ENCODE measurements around the gene ARHGEF17. TPM values are rescaled to one million over a fixed set of nuclear protein-coding genes. Genes with fewer than 3 reads are reported as not detected.
A peak's percentile ranks its signal among the peaks of the same experiment; 100 is the strongest.

ARHGEF17 gene
- total RNA-seq, 6 experiments from 2014 or later = 4.6 to 7.3 (median 5.4) TPM

DNA sequence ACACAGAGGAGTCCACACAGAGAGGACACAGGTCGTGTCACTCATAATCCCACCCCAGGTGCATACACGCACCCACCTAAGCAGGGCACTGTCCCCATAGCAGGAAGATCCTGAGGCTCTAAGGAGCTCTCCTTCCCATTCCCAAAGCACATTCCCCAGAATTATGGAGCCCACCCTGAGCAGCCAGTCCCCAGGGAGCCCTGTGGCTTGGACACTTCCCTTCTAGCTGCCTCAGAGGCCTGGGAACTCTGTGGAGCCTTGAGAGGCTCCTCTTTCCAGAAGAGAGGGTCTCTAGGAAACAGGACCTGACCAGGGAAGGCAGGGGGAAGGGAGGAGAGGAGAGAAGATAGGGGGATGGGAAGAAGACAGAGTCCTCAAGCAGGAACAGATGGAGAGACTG, 29.8 kb downstream of the ARHGEF17 start:
- ATAC-seq (no peak), DNase-seq (no peak)
- Histone ChIP-seq H3K36me3 (no peaks in the 10 kb centered on the region), H3K27ac (no peak overlapping the region), H3K27me3 (no peaks in the 10 kb centered on the region), H3K9me3 (no peaks in the 10 kb centered on the region), H3K4me3 (no peak overlapping the region), H3K4me1 (peaks cover 0 to 7% (median 0%) of the 10 kb centered on the region in 4 donors)
- WGBS (ENCODE audit: insufficient coverage, low coverage, low lambda C conversion rate, missing lambda C conversion rate) = no CpG with 5 or more reads among the region's 2 CpGs
- no peak for TF ChIP-seq POLR2A (IDR thresholded peaks at IDR 0.05)
- intact Hi-C loops (cut with DNase I) = no loop called here

DNA sequence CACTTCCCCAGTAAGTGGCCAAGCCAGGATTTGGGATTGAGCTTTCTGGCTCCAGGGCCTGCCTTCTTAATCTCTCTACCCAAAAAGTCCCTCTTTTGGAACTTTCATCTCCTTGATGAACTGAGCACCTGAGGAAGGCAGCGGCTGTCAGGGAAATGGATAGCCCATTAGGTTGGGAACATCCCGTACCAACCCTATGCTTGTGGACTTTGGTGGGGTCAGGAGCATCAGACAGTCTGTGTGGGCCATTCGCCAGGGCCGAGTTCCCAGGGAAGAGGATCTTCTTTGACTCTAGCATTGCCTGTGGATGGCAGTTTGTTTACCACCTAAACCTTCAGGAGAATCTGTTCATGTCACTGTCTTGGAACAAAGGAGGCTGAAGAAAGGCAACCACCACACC, 30.2 kb downstream of the ARHGEF17 start:
- intact Hi-C loops (cut with DNase I) = no loop called here
- Histone ChIP-seq H3K9me3 (no peaks in the 10 kb centered on the region), H3K4me1 (peaks cover 0 to 11% (median 0%) of the 10 kb centered on the region in 4 donors), H3K27me3 (no peaks in the 10 kb centered on the region), H3K36me3 (no peaks in the 10 kb centered on the region), H3K27ac (no peak overlapping the region), H3K4me3 (no peak overlapping the region)
- no CpG with 5 or more reads among the region's 4 CpGs for WGBS (ENCODE audit: insufficient coverage, low coverage, low lambda C conversion rate, missing lambda C conversion rate)
- DNase-seq (no peak), ATAC-seq (no peak)
- TF ChIP-seq POLR2A (IDR thresholded peaks at IDR 0.05) = no peak
- TF ChIP-seq, protein P1, sequence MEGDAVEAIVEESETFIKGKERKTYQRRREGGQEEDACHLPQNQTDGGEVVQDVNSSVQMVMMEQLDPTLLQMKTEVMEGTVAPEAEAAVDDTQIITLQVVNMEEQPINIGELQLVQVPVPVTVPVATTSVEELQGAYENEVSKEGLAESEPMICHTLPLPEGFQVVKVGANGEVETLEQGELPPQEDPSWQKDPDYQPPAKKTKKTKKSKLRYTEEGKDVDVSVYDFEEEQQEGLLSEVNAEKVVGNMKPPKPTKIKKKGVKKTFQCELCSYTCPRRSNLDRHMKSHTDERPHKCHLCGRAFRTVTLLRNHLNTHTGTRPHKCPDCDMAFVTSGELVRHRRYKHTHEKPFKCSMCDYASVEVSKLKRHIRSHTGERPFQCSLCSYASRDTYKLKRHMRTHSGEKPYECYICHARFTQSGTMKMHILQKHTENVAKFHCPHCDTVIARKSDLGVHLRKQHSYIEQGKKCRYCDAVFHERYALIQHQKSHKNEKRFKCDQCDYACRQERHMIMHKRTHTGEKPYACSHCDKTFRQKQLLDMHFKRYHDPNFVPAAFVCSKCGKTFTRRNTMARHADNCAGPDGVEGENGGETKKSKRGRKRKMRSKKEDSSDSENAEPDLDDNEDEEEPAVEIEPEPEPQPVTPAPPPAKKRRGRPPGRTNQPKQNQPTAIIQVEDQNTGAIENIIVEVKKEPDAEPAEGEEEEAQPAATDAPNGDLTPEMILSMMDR (IDR thresholded peaks at IDR 0.05) = no peak

DNA sequence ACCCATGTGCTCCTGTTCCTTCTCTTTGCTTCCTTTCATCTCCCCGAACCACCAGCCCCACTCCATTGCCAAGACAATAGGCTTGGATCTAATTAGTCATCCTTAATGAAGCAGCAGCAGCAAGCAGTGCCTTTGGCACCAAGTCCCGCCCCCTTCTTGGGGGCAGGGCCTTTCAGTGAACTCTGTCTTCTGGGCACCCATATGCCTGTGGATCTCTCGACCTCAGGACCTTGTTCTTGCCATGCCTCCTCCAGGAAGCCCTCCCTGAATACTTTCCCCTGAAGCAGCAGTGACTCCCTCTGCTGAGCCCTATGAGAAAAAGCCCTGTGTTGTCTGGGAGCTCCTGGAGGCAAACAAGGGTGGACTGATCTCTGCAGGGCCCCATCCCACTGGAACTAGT, 32.1 kb downstream of the ARHGEF17 start:
- intact Hi-C loops (cut with DNase I) = no loop called here

DNA sequence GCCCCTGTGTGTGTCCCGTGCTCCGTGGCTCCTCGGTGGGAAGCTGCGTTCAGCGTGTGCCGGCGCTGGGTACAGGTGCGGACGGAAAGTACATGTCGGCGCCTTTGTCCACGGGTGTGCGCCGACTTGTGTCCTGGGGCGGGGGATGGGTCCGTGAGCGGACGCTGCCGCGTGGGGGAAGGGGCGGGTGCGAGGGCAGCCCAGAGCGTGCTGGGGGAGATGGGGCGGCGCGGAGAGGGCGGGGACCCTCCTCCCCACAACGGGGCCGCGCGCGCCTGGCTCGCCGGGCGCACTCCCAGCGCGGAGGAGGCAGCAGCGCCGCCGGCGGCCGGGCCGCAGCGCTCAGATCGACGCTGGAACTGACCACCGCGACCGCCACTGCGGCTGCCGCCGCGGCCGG, 34.6 kb downstream of the ARHGEF17 start:
- no peak overlapping the region for H3K27ac ChIP-seq
- intact Hi-C loops (cut with DNase I) = no loop called here
- no peaks in the 10 kb centered on the region for H3K27me3 ChIP-seq
- H3K4me3 ChIP-seq = peak overlapping the region in 1 of 3 donors; percentile 38
- no peaks in the 10 kb centered on the region for H3K36me3 ChIP-seq
- peaks cover 0 to 11% (median 0%) of the 10 kb centered on the region in 4 donors for H3K4me1 ChIP-seq
- no peak for TF ChIP-seq POLR2A (IDR thresholded peaks at IDR 0.05)
- TF ChIP-seq, protein P1 (IDR thresholded peaks at IDR 0.05) = no peak
- no peak for DNase-seq
- 23% methylated on average over 2 of the region's 54 CpGs for WGBS (ENCODE audit: insufficient coverage, low coverage, low lambda C conversion rate, missing lambda C conversion rate)
- peak; percentile 4 to 42 (median 22) for ATAC-seq
- H3K9me3 ChIP-seq = no peaks in the 10 kb centered on the region

More for the DNA sequence above, 32.1 kb downstream of the ARHGEF17 start:
- H3K4me1 ChIP-seq = peaks cover 0 to 11% (median 0%) of the 10 kb centered on the region in 4 donors
- no peaks in the 10 kb centered on the region for H3K9me3 ChIP-seq
- H3K4me3 ChIP-seq = no peak overlapping the region
- H3K27me3 ChIP-seq = no peaks in the 10 kb centered on the region
- ATAC-seq (no peak), DNase-seq (no peak)
- H3K36me3 ChIP-seq = no peaks in the 10 kb centered on the region
- no peak overlapping the region for H3K27ac ChIP-seq
- TF ChIP-seq POLR2A (IDR thresholded peaks at IDR 0.05) = no peak
- TF ChIP-seq, protein P1 (IDR thresholded peaks at IDR 0.05) = no peak
- 58% methylated on average over 2 of the region's 3 CpGs for WGBS (ENCODE audit: insufficient coverage, low coverage, low lambda C conversion rate, missing lambda C conversion rate)

DNA sequence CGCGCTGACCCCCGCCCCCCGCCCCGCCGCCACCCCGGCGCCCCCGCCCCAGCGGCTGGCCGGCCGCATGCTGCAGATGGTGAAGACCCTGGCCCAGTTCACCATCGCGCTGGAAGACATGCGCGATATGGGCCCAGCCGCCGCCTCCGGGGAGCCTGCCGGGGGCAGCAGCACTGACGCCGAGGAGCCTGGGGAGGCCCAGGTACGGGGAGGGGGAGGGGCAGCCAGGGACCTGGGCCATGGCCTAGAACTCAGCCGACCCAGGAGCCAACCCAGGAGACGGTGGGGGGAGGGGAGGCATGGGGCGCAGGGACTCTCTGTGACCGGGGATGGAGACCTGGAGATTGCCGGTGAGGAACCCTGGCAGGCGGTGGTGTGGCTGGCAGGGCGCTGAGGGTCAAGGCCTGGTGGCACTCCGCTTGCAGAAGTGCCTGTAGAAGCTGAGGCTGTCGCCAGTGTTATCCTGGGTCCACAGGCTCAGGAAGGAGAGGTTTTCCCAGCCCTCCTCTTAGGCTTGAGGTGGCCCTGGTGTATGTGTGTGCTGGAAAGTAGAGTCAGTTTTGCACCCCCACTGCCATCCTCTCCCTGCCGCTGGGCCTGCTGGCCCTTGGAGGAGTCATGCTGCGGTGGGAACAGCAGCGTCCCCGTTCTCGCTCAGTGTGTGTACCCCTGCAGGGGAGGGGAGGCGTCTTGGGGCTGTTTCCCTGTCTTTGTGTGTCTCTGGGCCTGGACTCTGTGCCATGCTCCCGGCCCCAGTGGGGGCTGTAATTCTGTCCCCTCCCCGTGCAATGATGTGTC, 35.2 kb downstream of the ARHGEF17 start:
- H3K4me3 ChIP-seq = peak overlapping the region in 1 of 3 donors; percentile 38
- intact Hi-C loops (cut with DNase I) = no loop called here
- H3K36me3 ChIP-seq = no peaks in the 10 kb centered on the region
- no peaks in the 10 kb centered on the region for H3K27me3 ChIP-seq
- 60% methylated on average over 1 of the region's 40 CpGs for WGBS (ENCODE audit: insufficient coverage, low coverage, low lambda C conversion rate, missing lambda C conversion rate)
- H3K4me1 ChIP-seq = peaks cover 0 to 11% (median 0%) of the 10 kb centered on the region in 4 donors
- TF ChIP-seq, protein P1 (IDR thresholded peaks at IDR 0.05) = no peak
- TF ChIP-seq POLR2A (IDR thresholded peaks at IDR 0.05) = no peak
- no peaks in the 10 kb centered on the region for H3K9me3 ChIP-seq
- no peak overlapping the region for H3K27ac ChIP-seq
- no peak for ATAC-seq
- no peak for DNase-seq

All from right lobe of liver (tissue), 6 donors.